ENCODE data around the gene ATP1A4.
A peak's percentile ranks its signal among the peaks of the same experiment; 100 is the strongest.

The ATP1A4 gene

GRCh38 chr1:160113407-160113806 is 38.0 kb upstream of the ATP1A4 start:
- Histone ChIP-seq H3K9me3 (ENCODE audit: control insufficient read depth in 1 of 2, low read length in 2 of 2) (no peaks in the 10 kb centered on the region), H3K27me3 (ENCODE audit: control insufficient read depth in 1 of 2, insufficient read depth in 2 of 2, low read length in 2 of 2) (no peaks in the 10 kb centered on the region), H3K4me3 (ENCODE audit: low read depth in 1 of 2, low read length in 2 of 2) (no peak overlapping the region), H3K9ac (ENCODE audit: low read depth in 1 of 2, low read length in 2 of 2) (no peak overlapping the region), H3K27ac (ENCODE audit: low read depth, low read length) (no peak overlapping the region), H3K4me1 (ENCODE audit: control insufficient read depth in 1 of 2, insufficient read depth in 2 of 2, low read length in 2 of 2) (no peaks in the 10 kb centered on the region), H3K36me3 (ENCODE audit: control insufficient read depth in 1 of 2, insufficient read depth in 2 of 2, low read length in 2 of 2) (no peaks in the 10 kb centered on the region)

GRCh38 chr1:160114085-160114484 is 37.3 kb upstream of the ATP1A4 start:
- Histone ChIP-seq H3K9ac (ENCODE audit: low read depth in 1 of 2, low read length in 2 of 2) (no peak overlapping the region), H3K4me3 (ENCODE audit: low read depth in 1 of 2, low read length in 2 of 2) (no peak overlapping the region), H3K27ac (ENCODE audit: low read depth, low read length) (no peak overlapping the region), H3K27me3 (ENCODE audit: control insufficient read depth in 1 of 2, insufficient read depth in 2 of 2, low read length in 2 of 2) (no peaks in the 10 kb centered on the region), H3K4me1 (ENCODE audit: control insufficient read depth in 1 of 2, insufficient read depth in 2 of 2, low read length in 2 of 2) (no peaks in the 10 kb centered on the region), H3K36me3 (ENCODE audit: control insufficient read depth in 1 of 2, insufficient read depth in 2 of 2, low read length in 2 of 2) (no peaks in the 10 kb centered on the region), H3K9me3 (ENCODE audit: control insufficient read depth in 1 of 2, low read length in 2 of 2) (no peaks in the 10 kb centered on the region)

- no peaks in the 10 kb centered on the region for H3K36me3 ChIP-seq (ENCODE audit: control insufficient read depth in 1 of 2, insufficient read depth in 2 of 2, low read length in 2 of 2)
- H3K27me3 ChIP-seq (ENCODE audit: control insufficient read depth in 1 of 2, insufficient read depth in 2 of 2, low read length in 2 of 2) = no peaks in the 10 kb centered on the region
- no peaks in the 10 kb centered on the region for H3K4me1 ChIP-seq (ENCODE audit: control insufficient read depth in 1 of 2, insufficient read depth in 2 of 2, low read length in 2 of 2)
- H3K4me3 ChIP-seq (ENCODE audit: low read depth in 1 of 2, low read length in 2 of 2) = peak within 1 kb of the TSS in 1 of 2 donors; percentile 32
- H3K27ac ChIP-seq (ENCODE audit: low read depth, low read length) = no peak within 1 kb of the TSS
- H3K9ac ChIP-seq (ENCODE audit: low read depth in 1 of 2, low read length in 2 of 2) = no peak within 1 kb of the TSS
- no peaks in the 10 kb centered on the region for H3K9me3 ChIP-seq (ENCODE audit: control insufficient read depth in 1 of 2, low read length in 2 of 2)
Observed at GRCh38 chr1:160115545-160116282, 35.7 kb upstream of the ATP1A4 start, which contains the start of gene ATP1A2. Gene ATP1A2 (plus strand): TSS chr1:160115759. CDS start chr1:160115862, 103 bp downstream.

GRCh38 chr1:160116283-160117147 is 34.9 kb upstream of the ATP1A4 start:
- H3K9ac ChIP-seq (ENCODE audit: low read depth in 1 of 2, low read length in 2 of 2) = no peak overlapping the region
- no peaks in the 10 kb centered on the region for H3K4me1 ChIP-seq (ENCODE audit: control insufficient read depth in 1 of 2, insufficient read depth in 2 of 2, low read length in 2 of 2)
- H3K4me3 ChIP-seq (ENCODE audit: low read depth in 1 of 2, low read length in 2 of 2) = peak overlapping the region in 1 of 2 donors; percentile 32
- no peaks in the 10 kb centered on the region for H3K9me3 ChIP-seq (ENCODE audit: control insufficient read depth in 1 of 2, low read length in 2 of 2)
- H3K27ac ChIP-seq (ENCODE audit: low read depth, low read length) = no peak overlapping the region
- no peaks in the 10 kb centered on the region for H3K27me3 ChIP-seq (ENCODE audit: control insufficient read depth in 1 of 2, insufficient read depth in 2 of 2, low read length in 2 of 2)
- no peaks in the 10 kb centered on the region for H3K36me3 ChIP-seq (ENCODE audit: control insufficient read depth in 1 of 2, insufficient read depth in 2 of 2, low read length in 2 of 2)

- no peaks in the 10 kb centered on the region for H3K27me3 ChIP-seq (ENCODE audit: control insufficient read depth in 1 of 2, insufficient read depth in 2 of 2, low read length in 2 of 2)
- no peaks in the 10 kb centered on the region for H3K36me3 ChIP-seq (ENCODE audit: control insufficient read depth in 1 of 2, insufficient read depth in 2 of 2, low read length in 2 of 2)
- H3K9me3 ChIP-seq (ENCODE audit: control insufficient read depth in 1 of 2, low read length in 2 of 2) = no peaks in the 10 kb centered on the region
- H3K4me1 ChIP-seq (ENCODE audit: control insufficient read depth in 1 of 2, insufficient read depth in 2 of 2, low read length in 2 of 2) = no peaks in the 10 kb centered on the region
- no peak overlapping the region for H3K4me3 ChIP-seq (ENCODE audit: low read depth in 1 of 2, low read length in 2 of 2)
- no peak overlapping the region for H3K9ac ChIP-seq (ENCODE audit: low read depth in 1 of 2, low read length in 2 of 2)
- H3K27ac ChIP-seq (ENCODE audit: low read depth, low read length) = no peak overlapping the region
Observed at GRCh38 chr1:160117300-160117699, 34.1 kb upstream of the ATP1A4 start.

- H3K4me1 ChIP-seq (ENCODE audit: control insufficient read depth in 1 of 2, insufficient read depth in 2 of 2, low read length in 2 of 2) = no peaks in the 10 kb centered on the region
- H3K9ac ChIP-seq (ENCODE audit: low read depth in 1 of 2, low read length in 2 of 2) = no peak overlapping the region
- H3K36me3 ChIP-seq (ENCODE audit: control insufficient read depth in 1 of 2, insufficient read depth in 2 of 2, low read length in 2 of 2) = no peaks in the 10 kb centered on the region
- H3K27ac ChIP-seq (ENCODE audit: low read depth, low read length) = no peak overlapping the region
- H3K27me3 ChIP-seq (ENCODE audit: control insufficient read depth in 1 of 2, insufficient read depth in 2 of 2, low read length in 2 of 2) = no peaks in the 10 kb centered on the region
- H3K9me3 ChIP-seq (ENCODE audit: control insufficient read depth in 1 of 2, low read length in 2 of 2) = no peaks in the 10 kb centered on the region
- H3K4me3 ChIP-seq (ENCODE audit: low read depth in 1 of 2, low read length in 2 of 2) = no peak overlapping the region
Observed at GRCh38 chr1:160117709-160118183, 33.7 kb upstream of the ATP1A4 start.

- no peak overlapping the region for H3K9ac ChIP-seq (ENCODE audit: low read depth in 1 of 2, low read length in 2 of 2)
- no peak overlapping the region for H3K4me3 ChIP-seq (ENCODE audit: low read depth in 1 of 2, low read length in 2 of 2)
- no peak overlapping the region for H3K27ac ChIP-seq (ENCODE audit: low read depth, low read length)
- no peaks in the 10 kb centered on the region for H3K9me3 ChIP-seq (ENCODE audit: control insufficient read depth in 1 of 2, low read length in 2 of 2)
- no peaks in the 10 kb centered on the region for H3K4me1 ChIP-seq (ENCODE audit: control insufficient read depth in 1 of 2, insufficient read depth in 2 of 2, low read length in 2 of 2)
- H3K36me3 ChIP-seq (ENCODE audit: control insufficient read depth in 1 of 2, insufficient read depth in 2 of 2, low read length in 2 of 2) = no peaks in the 10 kb centered on the region
- no peaks in the 10 kb centered on the region for H3K27me3 ChIP-seq (ENCODE audit: control insufficient read depth in 1 of 2, insufficient read depth in 2 of 2, low read length in 2 of 2)
Observed at GRCh38 chr1:160118928-160119327, 32.5 kb upstream of the ATP1A4 start.

- Histone ChIP-seq H3K27me3 (ENCODE audit: control insufficient read depth in 1 of 2, insufficient read depth in 2 of 2, low read length in 2 of 2) (no peaks in the 10 kb centered on the region), H3K9me3 (ENCODE audit: control insufficient read depth in 1 of 2, low read length in 2 of 2) (no peaks in the 10 kb centered on the region), H3K9ac (ENCODE audit: low read depth in 1 of 2, low read length in 2 of 2) (no peak overlapping the region), H3K4me3 (ENCODE audit: low read depth in 1 of 2, low read length in 2 of 2) (no peak overlapping the region), H3K36me3 (ENCODE audit: control insufficient read depth in 1 of 2, insufficient read depth in 2 of 2, low read length in 2 of 2) (no peaks in the 10 kb centered on the region), H3K4me1 (ENCODE audit: control insufficient read depth in 1 of 2, insufficient read depth in 2 of 2, low read length in 2 of 2) (no peaks in the 10 kb centered on the region), H3K27ac (ENCODE audit: low read depth, low read length) (no peak overlapping the region)
Observed at GRCh38 chr1:160120797-160121196, 30.6 kb upstream of the ATP1A4 start.

- Histone ChIP-seq H3K4me1 (ENCODE audit: control insufficient read depth in 1 of 2, insufficient read depth in 2 of 2, low read length in 2 of 2) (no peaks in the 10 kb centered on the region), H3K9ac (ENCODE audit: low read depth in 1 of 2, low read length in 2 of 2) (no peak overlapping the region), H3K4me3 (ENCODE audit: low read depth in 1 of 2, low read length in 2 of 2) (no peak overlapping the region), H3K27me3 (ENCODE audit: control insufficient read depth in 1 of 2, insufficient read depth in 2 of 2, low read length in 2 of 2) (no peaks in the 10 kb centered on the region), H3K27ac (ENCODE audit: low read depth, low read length) (no peak overlapping the region), H3K9me3 (ENCODE audit: control insufficient read depth in 1 of 2, low read length in 2 of 2) (no peaks in the 10 kb centered on the region), H3K36me3 (ENCODE audit: control insufficient read depth in 1 of 2, insufficient read depth in 2 of 2, low read length in 2 of 2) (no peaks in the 10 kb centered on the region)
Observed at GRCh38 chr1:160121388-160121787, 30.0 kb upstream of the ATP1A4 start.

- Histone ChIP-seq H3K36me3 (ENCODE audit: control insufficient read depth in 1 of 2, insufficient read depth in 2 of 2, low read length in 2 of 2) (no peaks in the 10 kb centered on the region), H3K27ac (ENCODE audit: low read depth, low read length) (no peak overlapping the region)
Observed at GRCh38 chr1:160122978-160123495, 28.4 kb upstream of the ATP1A4 start.

More at GRCh38 chr1:160122978-160123495, 28.4 kb upstream of the ATP1A4 start:
- H3K27me3 ChIP-seq (ENCODE audit: control insufficient read depth in 1 of 2, insufficient read depth in 2 of 2, low read length in 2 of 2) = no peaks in the 10 kb centered on the region
- H3K9ac ChIP-seq (ENCODE audit: low read depth in 1 of 2, low read length in 2 of 2) = no peak overlapping the region
- no peaks in the 10 kb centered on the region for H3K9me3 ChIP-seq (ENCODE audit: control insufficient read depth in 1 of 2, low read length in 2 of 2)
- no peak overlapping the region for H3K4me3 ChIP-seq (ENCODE audit: low read depth in 1 of 2, low read length in 2 of 2)
- H3K4me1 ChIP-seq (ENCODE audit: control insufficient read depth in 1 of 2, insufficient read depth in 2 of 2, low read length in 2 of 2) = peaks cover 1 to 3% of the 10 kb centered on the region in 2 donors

Data from duodenal mucosa (tissue), 2 donors.